GM18507 (cell line): ENCODE data around the gene SLC38A8.

Experiments used
- DNase-seq: peaks from one replicate; pipeline ENCODE4 v3.0.0; 2011; ENCODE audit warnings: low read depth; ENCODE audit not compliant: insufficient read length; ENCODE audit errors: extremely low spot score
- FAIRE-seq: peaks from 2 replicates; lab custom pipeline; 2011; peaks lifted over from hg19 to GRCh38; lab: Jason Lieb, UNC

SLC38A8 gene

GRCh38 chr16:84071121-84071520, 28.5 kb upstream of the SLC38A8 start:
- FAIRE-seq = no peak

GRCh38 chr16:84069540-84069939, 26.9 kb upstream of the SLC38A8 start:
- FAIRE-seq (no peak), DNase-seq (no peak)

More at GRCh38 chr16:84071121-84071520, 28.5 kb upstream of the SLC38A8 start:
- DNase-seq = no peak

- FAIRE-seq = no peak
- DNase-seq = no peak
These were observed 26.3 kb upstream of the SLC38A8 start for GRCh38 chr16:84068783-84069462.

DNA sequence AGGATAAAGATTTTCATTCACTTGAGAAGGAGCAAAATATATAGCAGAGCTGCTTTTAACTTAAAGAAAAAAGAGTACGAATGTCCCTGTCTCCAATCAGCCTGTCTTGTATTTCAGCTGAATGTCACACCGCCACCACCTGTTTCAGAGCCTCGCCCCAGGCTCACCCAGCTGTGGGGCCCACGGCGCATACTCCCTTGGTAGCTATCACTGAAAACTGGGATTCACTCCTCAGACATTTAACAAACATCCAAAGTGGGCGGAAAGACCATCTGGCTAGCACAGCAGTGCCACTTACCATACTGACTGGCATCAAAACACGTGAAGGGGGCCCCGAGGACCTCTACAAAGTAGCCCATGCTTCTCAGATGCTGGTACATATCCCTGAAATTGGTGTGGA, 25.4 kb upstream of the SLC38A8 start:
- DNase-seq (no peak), FAIRE-seq (no peak)

DNA sequence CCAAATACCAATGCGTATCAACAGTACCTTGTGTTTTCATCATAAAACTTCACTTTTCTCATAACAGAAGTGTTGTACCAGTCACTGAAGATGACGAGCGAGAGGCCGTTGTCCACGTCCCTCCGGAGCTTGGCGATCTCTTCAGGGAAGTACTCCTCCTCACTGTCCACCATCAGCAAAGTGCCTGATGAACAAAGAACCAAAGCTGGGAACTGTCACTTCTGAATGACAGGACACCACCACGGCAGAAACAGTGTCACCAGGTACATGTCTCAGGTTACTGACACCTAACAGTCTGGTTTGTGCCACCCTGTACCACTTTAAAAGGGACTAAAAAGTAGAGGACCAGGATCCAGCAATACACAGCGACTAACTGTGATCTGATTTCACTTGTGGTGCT, 25.0 kb upstream of the SLC38A8 start:
- FAIRE-seq (no peak), DNase-seq (no peak)

- no peak for DNase-seq
- peak; percentile 18 for FAIRE-seq
These were observed 23.0 kb upstream of the SLC38A8 start for GRCh38 chr16:84065536-84066132.

- FAIRE-seq (no peak), DNase-seq (no peak)
These were observed 21.4 kb upstream of the SLC38A8 start for GRCh38 chr16:84063980-84064379.

DNA sequence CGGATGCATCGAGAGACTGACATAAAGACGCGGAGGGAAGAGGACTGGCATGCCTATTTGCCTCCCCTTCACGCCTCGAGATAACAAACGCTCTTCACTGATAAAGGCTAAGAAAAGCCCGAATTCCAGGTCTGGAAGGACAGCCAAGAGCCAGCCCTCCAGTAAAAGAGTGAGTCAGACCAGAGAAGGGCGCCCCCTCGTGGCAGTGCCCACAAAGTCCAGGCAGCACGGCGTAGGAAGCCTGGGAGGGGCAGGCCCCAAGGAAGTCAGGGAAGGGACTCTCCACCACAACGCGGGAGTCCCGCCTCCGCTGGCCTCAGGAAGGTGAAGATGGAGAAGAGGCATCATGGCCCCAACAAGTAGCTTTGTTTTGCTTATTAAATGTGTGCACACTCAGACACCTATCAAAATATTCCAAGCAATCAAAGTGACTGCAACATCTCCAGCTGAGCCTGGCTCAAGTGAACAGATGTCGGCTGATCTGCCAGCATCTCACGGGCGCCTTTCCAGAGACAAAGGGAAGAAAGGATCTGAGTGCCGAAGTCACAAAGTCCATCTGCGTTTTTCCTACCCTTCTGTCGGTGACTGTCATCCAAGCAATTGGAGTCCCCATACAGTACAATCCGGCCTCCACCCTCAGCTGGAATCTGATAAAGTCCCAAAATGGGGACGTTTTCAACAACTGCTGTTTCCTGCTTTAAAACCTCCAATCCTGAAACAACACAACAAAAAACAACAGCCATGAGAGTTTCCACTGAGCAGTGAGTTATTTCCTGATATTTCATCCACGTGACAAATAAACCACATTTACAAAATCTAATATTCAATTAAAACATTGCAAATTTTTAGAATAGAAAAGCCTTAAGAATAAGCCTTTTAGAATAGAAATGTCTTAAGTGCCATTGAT, 20.4 kb upstream of the SLC38A8 start:
- no peak for FAIRE-seq
- DNase-seq = peak; percentile 29

- FAIRE-seq (no peak), DNase-seq (no peak)
These were observed 18.7 kb upstream of the SLC38A8 start for GRCh38 chr16:84061236-84061819.

- FAIRE-seq (no peak), DNase-seq (no peak)
These were observed 17.6 kb upstream of the SLC38A8 start for GRCh38 chr16:84059946-84060901.

- DNase-seq (no peak), FAIRE-seq (no peak)
These were observed 16.5 kb upstream of the SLC38A8 start for GRCh38 chr16:84059111-84059510.

DNA sequence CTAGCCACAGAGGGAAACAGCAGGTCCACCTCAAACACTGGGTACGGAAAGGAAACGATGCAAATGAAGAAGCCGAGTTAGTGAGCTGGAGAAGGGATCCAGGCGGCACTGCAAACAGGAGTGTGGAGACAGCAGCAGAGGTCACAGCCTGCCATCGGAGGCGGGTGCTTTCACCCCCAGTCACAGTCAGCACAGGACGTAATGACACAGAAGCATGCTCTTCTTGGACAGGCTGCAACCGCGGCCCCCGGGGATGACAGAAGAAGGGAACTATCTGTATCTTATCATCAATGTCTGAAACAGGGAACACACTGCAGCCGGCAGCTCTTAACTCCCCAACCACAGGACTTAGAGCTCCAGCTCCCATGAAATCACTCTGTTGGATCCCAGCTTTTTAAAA, 16.1 kb upstream of the SLC38A8 start:
- FAIRE-seq (no peak), DNase-seq (no peak)

DNA sequence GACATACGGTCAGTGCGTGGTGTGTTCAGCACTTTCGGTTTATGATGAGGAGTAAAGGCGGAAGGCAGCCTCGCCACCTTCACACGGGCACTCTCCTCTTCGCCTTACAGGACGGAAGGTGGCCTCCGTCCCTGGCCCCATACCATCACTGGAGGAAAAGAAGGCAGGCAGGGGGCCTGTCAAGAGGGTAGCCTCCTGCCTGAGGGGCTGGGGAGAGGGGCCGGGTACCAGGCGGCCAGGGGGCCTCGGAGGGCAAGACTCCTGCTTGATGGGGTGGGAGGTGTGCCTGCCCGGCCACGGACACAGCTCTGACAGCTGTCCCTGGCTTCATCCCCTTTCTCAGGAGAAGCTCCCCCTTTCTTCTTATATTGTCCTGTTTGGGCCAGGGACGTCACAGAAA, 15.6 kb upstream of the SLC38A8 start:
- DNase-seq (no peak), FAIRE-seq (no peak)

DNA sequence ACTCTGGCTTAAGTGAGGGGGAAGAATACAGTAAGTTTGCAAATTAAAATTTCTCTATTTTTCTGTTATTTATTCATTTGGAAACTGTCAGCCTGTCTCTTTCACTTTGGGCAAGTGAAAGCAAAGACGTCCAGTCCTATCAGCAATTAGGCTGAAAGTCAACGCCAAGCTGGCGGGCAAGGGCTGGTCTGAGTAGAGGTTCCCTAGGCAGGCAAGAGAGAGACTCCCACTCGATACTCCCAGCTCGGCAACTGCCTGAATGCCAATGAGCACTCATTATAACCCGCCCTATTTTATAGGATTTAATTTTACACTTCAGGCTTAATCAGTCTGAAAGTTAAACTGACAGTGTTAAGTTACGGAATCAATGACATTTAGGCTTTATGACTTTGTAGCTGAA, 14.3 kb upstream of the SLC38A8 start:
- FAIRE-seq (no peak), DNase-seq (no peak)

DNA sequence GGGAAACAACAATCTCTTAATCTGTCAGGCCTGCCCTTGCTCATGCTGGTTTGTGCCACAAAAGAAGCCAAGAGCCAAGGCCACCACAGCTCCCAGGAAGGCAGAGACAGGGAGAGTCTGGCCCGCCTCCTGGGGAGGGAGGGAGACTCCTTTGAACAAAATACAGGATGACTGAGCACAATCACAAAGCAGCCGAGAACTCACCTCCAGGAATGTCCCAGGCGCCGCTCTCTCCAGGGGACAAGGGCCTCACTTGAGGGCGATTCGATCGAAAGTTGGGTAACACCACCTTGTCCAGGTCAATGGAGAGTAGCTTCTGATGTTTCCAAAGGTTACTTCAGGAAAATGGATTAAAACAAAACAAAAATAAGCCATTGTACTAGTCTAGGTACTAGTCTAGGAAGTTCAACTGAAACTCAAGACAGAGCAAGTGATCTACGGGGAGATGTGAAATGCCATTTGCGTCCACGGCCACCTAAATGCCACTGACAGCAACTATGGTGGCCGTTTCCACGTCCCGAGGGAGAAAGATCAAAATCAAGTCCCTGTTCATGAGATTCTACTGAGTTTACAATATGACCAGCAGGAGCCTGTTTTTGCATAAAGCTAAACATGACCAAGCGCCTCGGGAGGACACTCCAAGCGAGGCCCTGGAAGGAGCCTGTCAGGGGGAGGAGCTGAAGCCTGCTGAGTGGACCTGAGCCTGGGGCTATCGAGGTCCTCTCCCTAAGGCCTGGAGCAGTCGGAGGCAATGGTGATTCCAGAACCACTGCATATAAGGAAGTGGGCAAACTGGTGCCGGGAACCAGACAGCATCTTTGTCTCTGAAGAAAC, 13.4 kb upstream of the SLC38A8 start:
- FAIRE-seq (no peak), DNase-seq (no peak)

DNA sequence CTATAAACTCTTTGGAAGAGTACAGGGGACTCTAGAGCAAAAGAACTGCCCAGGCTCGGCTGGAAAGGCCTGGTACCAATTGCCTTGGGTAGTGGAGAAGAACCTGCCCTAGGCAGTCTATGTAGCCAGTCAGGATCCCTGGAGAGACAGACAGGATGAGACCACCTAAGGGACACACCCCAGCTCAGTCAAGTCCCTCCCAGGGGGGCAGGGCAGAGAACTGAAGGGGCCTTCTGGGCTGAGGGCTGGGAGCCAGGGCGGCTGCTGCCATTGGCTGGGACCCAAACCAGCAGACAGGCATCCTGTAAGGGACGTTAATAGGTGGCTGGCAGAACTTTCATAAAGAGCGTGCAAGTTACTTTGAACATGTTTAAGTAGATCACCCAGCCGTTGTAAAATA, 12.8 kb upstream of the SLC38A8 start:
- FAIRE-seq = no peak
- DNase-seq = no peak

DNA sequence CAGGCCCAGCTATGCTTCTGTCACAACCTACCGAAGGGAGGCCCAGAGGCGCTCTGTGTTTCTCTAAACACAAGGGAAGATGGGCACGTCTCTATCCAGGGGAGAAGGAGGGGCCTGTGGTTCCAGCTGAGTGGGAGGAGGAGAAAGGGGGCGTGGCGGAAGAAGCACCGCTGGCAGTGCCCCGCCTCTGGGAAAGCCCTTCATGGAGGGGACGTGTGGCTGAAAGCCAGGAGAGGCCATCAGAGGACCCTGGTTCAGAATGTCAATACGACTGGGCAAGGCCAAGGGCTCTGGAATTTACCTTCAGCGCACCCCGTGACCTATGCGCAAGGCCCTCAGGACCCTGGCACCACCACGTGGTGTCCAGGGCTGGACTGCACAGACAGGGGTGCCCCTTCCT, 12.3 kb upstream of the SLC38A8 start:
- no peak for DNase-seq
- FAIRE-seq = no peak

- FAIRE-seq = no peak
- no peak for DNase-seq
These were observed 11.7 kb upstream of the SLC38A8 start for GRCh38 chr16:84054271-84054670.
